NCI-H2227 (cell line): ENCODE results near the gene WDR75.
"Not testable (repeated sequence)": the region's sequence is repeated elsewhere in the genome, so short reads cannot be mapped to it uniquely, and the experiment has no call there.

Experiments
- DNase-seq: peaks from one replicate; lab custom pipeline; 2025; ENCODE audit not compliant: unreplicated experiment; lab: John Stamatoyannopoulos, UW

Gene WDR75

GRCh38 chr2:189440947-189441708 lies at the start of gene WDR75:
Gene WDR75, plus strand, starts transcription at chr2:189441474. Its CDS starts 19 bp downstream, at chr2:189441493.
- DNase-seq: peak; percentile 99

DNA sequence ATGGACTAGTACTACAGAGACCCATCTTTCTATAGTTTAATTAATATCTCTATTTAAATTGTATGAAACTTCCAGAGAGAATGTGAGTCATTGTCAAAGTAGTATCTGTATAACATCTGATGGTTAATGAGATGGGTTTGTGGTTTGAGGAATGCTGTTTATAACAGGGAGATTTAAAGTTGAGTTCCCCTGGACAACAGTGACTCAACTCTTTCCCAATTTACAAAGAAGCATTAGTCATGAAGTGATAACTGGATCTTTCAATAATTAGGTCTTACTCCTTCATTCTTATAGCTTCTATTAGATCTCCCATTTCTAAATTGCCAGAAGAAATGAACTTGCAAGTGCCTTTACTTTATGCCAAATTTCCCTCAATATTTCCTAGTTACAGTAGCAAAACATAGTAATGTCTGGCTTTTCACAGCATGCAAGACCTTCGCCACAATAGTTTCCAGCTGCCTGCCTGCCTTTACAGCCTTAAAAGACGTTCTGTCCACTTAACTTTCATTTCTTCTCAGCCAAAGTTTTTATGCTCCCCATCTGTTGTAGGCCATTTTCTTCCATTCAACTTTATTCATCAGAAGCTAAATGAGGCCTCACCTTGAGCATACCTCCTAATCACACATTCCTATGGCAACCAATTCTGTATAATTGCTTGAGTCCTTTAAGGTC lies 47.7 kb upstream of the WDR75 start:
- no peak for DNase-seq

DNA sequence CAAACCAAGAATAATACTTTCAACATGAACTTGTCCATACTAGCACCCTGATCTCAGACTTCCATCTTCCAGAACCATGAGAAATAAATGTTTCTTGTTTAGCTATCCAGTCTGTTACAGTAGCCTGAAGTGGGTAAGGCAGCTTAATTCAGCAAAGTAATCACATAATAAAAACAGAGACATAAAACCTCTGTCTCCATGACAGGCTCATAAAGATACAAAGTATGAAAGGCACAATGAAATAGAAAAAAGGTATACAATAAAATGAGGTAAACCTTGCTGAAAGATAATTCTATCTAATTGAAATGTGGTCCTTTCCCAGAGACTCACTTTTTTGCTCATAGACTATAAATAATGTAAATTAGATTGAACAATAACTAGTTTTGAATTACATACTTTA lies 46.7 kb upstream of the WDR75 start:
- no peak for DNase-seq

GRCh38 chr2:189402932-189403331 lies 38.3 kb upstream of the WDR75 start:
- DNase-seq: no peak

DNA sequence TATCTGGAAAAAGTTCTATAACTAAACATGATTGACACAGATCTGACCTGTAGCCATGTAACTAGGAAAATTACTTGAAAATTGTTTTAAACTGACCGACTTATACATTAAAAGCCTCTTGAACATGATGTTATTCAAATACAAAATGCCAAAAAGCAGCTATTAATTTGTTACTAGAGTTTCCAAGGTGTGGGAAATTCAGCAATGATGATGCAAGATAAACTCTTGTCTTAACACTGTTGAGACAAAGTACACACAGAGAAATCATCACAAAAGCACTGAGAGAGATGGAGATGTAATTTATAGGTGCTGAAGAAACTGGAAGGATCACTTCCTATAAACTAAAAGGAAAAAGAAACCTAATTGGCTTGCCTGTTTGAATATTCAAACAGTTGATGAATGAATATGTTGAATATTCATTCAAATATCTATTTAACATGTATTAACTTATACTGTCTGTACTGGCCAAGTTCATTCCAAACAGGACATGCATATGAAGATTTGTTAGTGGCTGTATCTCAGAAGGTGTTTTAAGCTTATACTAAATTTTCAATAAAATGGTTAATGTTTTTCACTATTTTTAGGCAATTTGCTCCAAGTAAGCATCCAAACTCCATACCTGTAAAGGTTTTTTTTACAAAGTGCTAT lies 34.6 kb upstream of the WDR75 start:
- DNase-seq: no peak

- DNase-seq: peak; percentile 22
These were observed 33.7 kb upstream of the WDR75 start for GRCh38 chr2:189407281-189408209.

GRCh38 chr2:189408294-189408693 lies 33.0 kb upstream of the WDR75 start:
- no peak for DNase-seq

DNA sequence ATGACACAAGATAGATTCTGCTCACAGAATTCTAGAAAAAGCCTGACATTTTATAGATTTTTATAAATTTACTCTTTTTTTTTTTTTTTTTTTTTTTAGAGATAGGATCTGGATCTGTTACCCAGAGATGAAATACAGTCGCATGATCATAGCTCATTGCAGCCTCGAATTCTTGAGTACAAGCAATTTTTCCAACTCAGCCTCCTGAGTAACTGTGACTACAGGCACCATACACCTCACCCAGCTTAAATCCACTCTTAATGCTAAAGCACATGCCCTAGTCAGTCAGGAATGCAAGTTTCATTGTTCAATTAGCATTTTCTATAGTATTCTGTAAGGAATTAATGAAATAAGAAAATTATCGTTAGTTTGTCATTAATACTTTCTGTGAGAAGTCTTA lies 32.1 kb upstream of the WDR75 start:
- DNase-seq: no peak

DNA sequence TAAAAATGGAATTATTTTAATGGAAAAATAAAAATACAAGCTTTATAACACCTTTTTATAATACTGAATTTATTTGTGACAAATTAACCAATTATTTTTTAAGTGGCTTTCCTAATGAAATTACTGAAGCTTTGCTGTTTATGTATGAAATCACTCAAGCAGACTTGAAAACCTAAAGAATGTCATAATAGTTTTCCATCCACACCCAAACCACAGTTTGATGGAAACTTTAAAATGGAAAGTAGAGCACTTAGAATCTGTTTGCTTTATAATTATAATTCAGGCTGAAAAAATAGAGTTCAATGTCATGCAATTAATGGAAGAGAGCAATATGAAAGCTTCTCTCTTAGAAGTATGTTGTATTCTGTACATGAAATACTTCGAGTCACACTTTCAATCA lies 31.6 kb upstream of the WDR75 start:
- no peak for DNase-seq

DNA sequence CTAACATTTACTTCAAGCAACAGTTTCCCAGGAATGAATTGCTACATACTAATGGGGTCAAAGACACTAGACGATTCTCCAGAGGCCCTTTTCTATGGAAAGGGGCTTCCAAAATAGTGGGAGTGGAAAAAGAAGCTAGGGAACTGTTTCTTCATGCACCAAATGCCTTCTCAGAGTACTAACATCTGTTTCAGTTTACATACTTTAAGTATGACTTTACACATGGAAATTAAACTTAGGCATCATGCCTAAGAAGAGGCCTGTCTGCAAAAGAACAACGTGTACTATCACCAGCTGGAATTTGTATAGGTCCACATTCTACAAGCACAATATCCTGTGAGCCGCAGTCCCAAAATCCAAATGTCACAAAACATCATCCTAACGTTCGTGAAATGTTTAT lies 29.4 kb upstream of the WDR75 start:
- no peak for DNase-seq

DNA sequence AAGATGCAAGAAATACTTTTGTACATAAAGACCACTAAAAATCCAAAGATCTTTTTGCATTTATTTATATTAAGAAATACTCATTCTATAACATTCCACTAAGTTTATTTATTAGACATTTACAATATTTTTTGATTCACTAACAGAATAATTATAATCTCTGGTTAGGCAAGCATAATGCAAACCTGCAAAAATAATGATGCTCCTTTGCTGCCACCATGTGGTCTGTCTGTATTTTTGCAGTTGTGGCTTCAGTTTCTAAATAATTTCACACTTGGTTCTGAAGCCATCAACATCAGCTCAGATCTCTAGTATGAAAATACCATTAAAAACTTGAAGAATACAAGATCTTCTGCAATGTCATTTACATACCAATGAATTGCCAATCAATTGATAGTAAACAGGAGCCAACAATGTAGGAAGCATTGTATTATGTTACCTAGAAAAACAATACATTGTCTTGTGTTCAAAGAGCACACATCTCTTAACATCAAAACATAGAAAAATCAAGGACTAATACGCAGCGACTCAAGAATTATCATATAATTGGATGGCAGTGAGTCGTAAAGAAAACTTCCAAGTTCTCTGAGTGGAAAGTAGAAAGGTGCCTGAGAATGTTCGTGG lies 28.8 kb upstream of the WDR75 start:
- peak; percentile 67 for DNase-seq

DNA sequence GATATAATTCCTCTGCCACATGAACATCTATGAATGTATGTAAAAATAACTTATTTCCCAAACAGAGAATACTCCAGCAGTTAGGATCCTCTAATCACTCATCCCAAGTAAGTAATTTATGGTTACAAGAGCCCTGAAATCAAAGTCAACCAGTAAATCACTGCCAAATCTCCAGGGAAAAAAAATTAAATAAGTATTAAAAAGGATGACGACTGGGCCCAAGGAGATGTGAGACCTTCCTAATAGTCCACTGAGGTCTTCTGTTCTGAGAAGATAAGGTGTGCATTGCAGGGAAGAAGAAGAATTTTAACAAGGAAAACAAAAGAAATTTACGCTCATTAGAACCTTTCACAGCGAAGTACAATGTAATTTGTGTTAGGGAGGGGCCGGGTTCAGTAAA lies 28.0 kb upstream of the WDR75 start:
- no peak for DNase-seq

GRCh38 chr2:189421644-189422043 lies 19.6 kb upstream of the WDR75 start:
- DNase-seq: no peak

DNA sequence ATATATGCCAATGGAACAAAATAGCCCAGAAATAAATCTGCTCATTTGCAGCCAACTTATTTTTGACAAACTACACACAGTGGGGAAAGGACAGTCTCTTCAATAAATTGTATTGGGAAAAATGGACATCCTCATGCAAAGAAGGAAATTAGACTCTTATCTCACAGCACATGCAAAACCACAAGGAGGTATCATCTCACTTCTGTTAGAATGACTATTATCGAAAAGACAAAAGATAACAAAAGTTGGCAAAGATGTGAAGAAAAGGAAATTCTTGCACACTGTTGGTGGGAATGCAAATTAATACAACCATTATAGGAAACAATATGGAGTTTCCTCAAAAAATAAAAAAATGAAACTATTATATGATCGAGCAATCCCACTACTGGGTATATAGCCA lies 16.3 kb upstream of the WDR75 start:
- DNase-seq: no peak

GRCh38 chr2:189425676-189426075 lies 15.6 kb upstream of the WDR75 start:
- no peak for DNase-seq

- DNase-seq: no peak
These were observed 14.4 kb upstream of the WDR75 start for GRCh38 chr2:189426886-189427285.

DNA sequence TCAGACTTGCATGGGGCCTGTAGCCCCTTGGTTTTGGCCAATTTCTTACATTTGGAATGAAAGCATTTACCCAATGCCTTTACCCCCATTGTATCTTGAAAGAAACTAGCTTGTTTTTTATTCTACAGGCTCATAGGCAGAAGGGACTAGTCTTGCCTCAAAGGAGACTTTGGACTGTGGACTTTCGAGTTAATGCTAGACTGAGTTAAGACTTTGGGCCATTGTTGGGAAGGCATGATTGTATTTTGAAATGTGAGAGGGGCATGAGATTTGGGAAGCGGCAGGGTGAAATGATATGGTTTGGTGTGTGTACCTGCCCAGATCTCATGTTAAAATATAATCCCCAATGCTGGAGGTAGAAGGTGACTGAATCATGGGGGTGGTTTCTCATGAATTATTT lies 13.4 kb upstream of the WDR75 start:
- DNase-seq: no peak

GRCh38 chr2:189430448-189430847 lies 10.8 kb upstream of the WDR75 start:
- not testable (repeated sequence) for DNase-seq

DNA sequence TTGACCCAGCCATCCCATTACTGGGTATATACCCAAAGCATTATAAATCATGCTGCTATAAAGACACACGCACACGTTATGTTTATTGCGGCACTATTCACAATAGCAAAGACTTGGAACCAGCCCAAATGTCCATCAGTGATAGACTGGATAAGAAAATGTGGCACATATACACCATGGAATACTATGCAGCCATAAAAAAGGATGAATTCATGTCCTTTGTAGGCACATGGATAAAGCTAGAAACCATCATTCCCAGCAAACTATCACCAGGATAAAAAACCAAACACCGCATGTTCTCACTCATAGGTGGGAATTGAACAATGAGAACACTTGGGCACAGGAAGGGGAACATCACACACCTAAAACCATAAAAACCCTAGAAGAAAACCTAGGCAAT lies 5.5 kb upstream of the WDR75 start:
- DNase-seq: not testable (repeated sequence)

- DNase-seq: no peak
These were observed 3.3 kb upstream of the WDR75 start for GRCh38 chr2:189437926-189438325.

GRCh38 chr2:189439342-189439741 lies 1.9 kb upstream of the WDR75 start:
- DNase-seq: no peak
